NCI-H2196 treated with DMSO at 0.1 percent for 48 hours (cell line): ENCODE data around the gene GALR2.

ENCODE experiments used
- DNase-seq: peaks from one replicate; lab custom pipeline; 2025; ENCODE audit not compliant: unreplicated experiment; lab: John Stamatoyannopoulos, UW

Gene GALR2

GRCh38 chr17:76092526-76093413, 18.2 kb downstream of the GALR2 start:
- no peak for DNase-seq

DNA sequence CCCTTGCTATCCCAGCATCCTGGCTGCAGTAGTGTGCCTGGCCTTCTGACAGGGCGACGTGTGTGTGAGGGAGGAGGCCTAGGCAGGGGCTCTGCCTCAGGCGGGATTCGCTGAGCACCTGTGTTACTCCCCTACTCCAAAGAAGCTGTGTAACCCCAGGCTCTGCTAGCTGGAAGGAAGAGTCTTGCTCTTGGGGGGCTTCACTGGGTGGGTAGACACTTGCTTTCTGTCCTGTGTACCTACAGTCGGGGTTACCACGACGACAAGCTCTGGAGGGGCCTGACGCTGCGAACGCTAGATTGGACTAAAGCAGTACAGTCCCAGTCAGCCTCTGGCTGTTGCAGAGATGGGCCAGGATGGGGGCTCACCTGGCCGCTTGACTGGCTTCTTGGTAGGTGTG, 19.5 kb downstream of the GALR2 start:
- DNase-seq: no peak

DNA sequence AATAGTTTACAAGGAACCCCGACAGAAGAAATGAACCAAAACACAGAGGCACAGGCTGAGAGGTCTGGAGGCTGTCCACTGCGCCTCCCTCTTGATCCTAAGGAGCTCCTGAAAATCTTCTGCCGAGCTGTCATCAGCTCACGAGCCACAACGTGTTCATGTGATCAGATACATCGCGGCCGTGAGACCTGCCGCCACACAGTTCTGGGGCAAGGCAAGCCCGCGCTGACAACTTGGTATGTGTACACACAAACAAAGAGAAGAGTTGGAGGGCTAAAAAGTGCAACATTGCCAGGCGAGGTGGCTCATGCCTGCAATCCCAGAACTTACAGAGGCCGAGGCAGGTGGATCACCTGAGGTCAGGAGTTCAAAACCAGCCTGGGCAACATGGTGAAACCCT, 21.4 kb downstream of the GALR2 start:
- no peak for DNase-seq

DNA sequence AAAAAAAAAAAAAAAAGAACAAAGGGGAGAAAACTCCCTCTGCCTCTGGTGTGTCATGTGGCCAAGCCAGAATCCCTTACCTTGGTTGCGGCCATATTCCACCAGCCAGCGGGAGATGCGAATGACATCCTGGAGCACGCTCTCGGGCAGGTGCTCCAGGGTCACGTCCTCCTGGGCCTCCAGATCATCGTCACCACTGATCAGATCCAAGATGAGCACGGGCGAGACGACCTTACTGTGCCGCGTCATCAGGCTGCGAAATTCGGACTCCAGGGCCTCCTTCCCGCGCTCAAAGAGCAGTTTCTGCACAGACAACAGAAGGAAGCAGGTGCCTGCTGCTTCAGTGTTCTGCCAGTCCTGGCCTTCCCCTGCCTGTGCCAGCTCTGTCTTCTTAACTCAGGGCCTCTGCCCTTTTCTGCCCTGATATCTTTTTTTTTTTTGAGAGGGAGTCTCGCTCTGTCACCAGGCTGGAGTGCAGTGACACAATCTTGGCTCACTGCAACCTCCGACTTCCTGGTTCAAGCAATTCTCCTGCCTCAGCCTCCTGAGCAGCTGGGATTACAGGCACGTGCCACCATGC, 23.2 kb downstream of the GALR2 start:
- DNase-seq: no peak

- no peak for DNase-seq
Measured at GRCh38 chr17:76102944-76103273, 28.3 kb downstream of the GALR2 start.

GRCh38 chr17:76103274-76104139, 28.9 kb downstream of the GALR2 start, which contains the start of gene EXOC7:
Gene EXOC7, minus strand, starts transcription at chr17:76103787. Its CDS starts 95 bp downstream, at chr17:76103692.
- peak; percentile 92 for DNase-seq

GRCh38 chr17:76104140-76104895, 29.7 kb downstream of the GALR2 start:
- no peak for DNase-seq

GRCh38 chr17:76104896-76105231, 30.3 kb downstream of the GALR2 start:
- no peak for DNase-seq

- DNase-seq: no peak
Measured at GRCh38 chr17:76106703-76107102, 32.1 kb downstream of the GALR2 start.

GRCh38 chr17:76107509-76107908, 32.9 kb downstream of the GALR2 start:
- DNase-seq: no peak

GRCh38 chr17:76111956-76112355, 37.4 kb downstream of the GALR2 start:
- no peak for DNase-seq

DNA sequence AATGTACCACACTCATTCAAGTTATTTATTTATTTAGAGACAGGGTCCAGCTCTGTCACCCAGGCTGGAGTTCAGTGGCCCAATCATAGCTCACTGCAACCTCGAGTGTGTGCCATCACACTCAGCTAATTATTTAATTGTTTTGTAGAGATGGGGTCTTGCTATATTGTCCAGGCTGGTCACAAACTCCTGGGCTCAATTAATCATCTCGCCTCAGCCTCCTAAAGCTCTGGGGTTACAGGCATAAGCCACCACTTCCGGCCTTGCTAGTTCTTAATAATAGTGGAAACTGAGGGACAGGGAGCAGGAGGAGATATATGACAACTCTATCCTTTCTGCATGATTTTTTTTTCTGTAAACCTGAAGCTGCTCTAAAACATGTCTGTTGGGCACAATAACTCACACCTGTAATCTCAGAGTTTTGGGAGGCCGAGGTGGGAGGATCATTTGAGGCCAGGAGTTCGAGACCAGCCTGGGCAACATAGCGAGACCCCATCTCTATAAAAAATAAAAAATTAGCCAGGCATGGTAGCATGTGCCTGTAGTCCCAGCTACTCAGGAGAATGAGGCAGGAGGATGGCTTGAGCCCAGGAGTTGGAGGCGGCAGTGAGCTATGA, 40.7 kb downstream of the GALR2 start:
- DNase-seq: no peak

GRCh38 chr17:76119409-76120371, 45.1 kb downstream of the GALR2 start:
- DNase-seq: no peak

- no peak for DNase-seq
Measured at GRCh38 chr17:76120658-76121008, 46.1 kb downstream of the GALR2 start.

GRCh38 chr17:76121932-76122430, 47.4 kb downstream of the GALR2 start:
- DNase-seq: no peak

DNA sequence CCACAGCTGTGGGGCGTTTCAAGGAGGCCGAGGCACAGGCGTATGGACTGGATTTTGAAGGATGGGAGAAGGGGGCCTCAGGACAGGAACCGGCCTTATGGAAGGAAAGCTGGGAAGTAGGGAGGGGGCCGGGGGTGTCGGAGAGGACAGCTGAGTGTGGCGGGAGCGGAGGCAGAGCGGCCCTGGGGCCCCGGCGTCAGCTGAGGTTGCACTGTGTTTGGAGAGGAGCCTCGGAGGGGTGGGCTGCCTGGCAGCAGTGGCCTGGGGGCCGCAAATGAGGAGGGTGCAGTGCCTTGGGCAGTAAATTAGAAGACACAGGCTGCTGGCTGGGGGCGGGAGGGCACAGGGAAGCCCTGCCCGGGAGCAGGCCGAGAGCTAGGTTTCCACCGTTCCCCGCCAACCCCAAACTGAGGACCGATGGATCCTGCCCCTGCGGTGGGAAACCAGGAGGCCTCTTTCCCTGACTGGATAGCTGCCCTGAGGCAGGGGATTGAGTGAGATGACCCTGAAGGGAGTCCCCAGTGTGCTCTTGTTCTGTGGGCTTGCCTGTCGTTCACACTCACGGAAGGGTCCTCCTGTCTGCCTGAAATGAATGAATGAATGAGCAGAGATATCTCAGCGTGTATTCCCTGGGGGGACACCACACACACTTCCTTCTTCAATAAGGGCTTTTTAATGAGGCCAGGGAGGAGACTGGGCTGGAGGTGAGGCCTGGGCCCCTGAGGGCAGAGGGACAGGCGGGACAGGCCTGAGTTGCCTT, 48.0 kb downstream of the GALR2 start:
- DNase-seq: no peak

DNA sequence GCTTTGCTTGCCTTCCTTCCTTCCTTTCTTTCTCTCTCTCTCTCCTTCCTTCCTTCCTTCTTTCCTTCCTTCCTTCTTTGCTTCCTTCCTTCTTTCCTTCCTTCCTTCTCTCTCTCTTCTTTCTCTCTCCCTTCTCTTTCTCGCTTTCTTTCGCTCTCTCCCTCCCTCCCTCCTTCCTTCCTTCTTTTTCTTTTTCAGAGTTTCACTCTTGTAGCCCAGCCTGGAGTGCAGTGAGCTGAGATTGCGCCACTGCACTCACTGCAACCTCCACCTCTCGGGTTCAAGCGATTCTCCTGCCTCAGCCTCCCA, 48.6 kb downstream of the GALR2 start:
- DNase-seq: no peak

DNA sequence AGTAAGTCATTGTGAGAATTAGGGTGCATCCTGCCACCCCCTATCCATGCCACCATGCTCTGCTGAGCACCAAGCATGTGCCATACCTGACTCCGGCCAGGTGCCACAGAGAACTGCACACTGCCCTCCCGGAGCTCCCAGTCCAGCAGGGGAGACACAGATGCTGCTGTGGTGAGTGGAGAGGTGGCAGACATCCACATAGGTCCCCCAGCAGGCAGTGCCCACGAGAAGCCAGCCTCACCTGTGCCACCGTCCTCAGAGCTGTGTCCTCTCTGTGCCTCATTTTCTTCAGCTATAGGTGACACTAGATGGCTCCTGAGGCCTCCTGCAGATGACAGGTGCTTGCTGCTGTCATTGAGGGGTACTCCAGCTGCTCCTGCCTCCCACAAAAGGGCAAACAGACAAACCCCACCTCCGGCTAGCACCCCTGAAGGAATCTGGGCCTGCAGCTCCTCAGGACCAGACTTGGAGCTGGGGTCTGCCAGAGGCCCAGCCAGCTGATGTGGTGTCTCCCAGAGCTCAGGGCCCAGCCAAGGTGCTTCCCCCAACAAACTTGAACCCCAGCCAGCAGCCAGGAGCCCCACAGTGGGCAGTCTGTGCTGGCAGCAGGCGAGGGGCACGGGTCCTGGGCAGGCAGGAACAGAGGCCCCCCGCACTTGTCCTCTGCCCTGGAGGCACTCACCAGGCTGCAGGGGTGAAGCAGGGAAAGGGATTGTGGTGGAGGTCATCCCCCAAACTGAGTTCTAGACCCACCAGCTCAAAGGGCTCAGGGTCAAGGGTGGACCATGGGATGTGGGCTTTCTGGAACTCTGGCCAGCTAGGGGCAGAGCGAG, 49.4 kb downstream of the GALR2 start:
- DNase-seq: no peak
